ENCODE data around the gene ZFP92.

DNA sequence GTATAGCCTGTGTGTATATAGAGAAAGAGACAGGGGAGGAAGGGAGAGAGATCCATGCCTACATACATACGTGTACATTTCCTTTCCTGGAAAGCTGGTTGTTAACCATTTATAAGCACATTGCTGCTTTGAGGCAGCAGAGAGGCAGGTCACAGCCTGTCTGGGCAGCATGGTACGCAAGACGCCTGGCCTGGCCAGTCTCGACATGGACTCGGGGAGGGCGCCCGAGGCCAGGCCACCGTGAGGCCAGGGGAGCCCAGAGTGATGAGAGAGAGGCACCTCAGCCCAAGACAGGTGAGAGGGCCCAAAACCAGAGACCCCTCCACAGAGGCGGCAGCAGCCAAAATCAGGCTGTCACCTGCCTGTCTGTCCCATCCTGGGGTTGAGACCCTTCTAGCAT is 30.7 kb downstream of the ZFP92 start:
- TF ChIP-seq, protein P1, sequence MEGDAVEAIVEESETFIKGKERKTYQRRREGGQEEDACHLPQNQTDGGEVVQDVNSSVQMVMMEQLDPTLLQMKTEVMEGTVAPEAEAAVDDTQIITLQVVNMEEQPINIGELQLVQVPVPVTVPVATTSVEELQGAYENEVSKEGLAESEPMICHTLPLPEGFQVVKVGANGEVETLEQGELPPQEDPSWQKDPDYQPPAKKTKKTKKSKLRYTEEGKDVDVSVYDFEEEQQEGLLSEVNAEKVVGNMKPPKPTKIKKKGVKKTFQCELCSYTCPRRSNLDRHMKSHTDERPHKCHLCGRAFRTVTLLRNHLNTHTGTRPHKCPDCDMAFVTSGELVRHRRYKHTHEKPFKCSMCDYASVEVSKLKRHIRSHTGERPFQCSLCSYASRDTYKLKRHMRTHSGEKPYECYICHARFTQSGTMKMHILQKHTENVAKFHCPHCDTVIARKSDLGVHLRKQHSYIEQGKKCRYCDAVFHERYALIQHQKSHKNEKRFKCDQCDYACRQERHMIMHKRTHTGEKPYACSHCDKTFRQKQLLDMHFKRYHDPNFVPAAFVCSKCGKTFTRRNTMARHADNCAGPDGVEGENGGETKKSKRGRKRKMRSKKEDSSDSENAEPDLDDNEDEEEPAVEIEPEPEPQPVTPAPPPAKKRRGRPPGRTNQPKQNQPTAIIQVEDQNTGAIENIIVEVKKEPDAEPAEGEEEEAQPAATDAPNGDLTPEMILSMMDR (conservative IDR thresholded peaks at IDR 0.05 in 1 of 2, IDR thresholded peaks at IDR 0.05 in 1 of 2; ENCODE audit: extremely low read depth in 1 of 2, insufficient read depth in 1 of 2, low read depth in 1 of 2, low read length in 2 of 2) = no peak
- no peak for TF ChIP-seq EZH2 (IDR thresholded peaks at IDR 0.05; ENCODE audit: borderline replicate concordance, low read length)

Data from mammary epithelial cell (primary cell).